Lung (tissue), 12 donors: Measurements from ENCODE around the gene OR2T5. TPM values are rescaled to one million over a fixed set of nuclear protein-coding genes. Genes with fewer than 3 reads are reported as not detected.
"Not testable (repeated sequence)": the region's sequence is repeated elsewhere in the genome, so short reads cannot be mapped to it uniquely, and the experiment has no call there.

ENCODE experiments used
- ATAC-seq: fragments of 200-7000 bp; cut with Tn5 transposase; one replicate; pipeline ENCODE4 v1.9.1; 2020; ENCODE audit warnings: moderate number of reproducible peaks; ENCODE audit not compliant: insufficient read depth, low FRiP score
- DNase-seq, 3 donors: peaks; one replicate each; pipeline ENCODE4 v3.0.0-alpha.2; 2013 to 2017
- H3K27ac ChIP-seq, 2 donors: one replicate each; pipeline ENCODE4 v1.5.1; 2013; ENCODE audit warnings: mild to moderate bottlenecking in 2 of 2, moderate library complexity in 2 of 2, control low read depth in 1 of 2, inconsistent platforms in 1 of 2, low read depth in 1 of 2, low read length in 1 of 2
- H3K27me3 ChIP-seq, 3 donors: one replicate each; pipeline ENCODE4 v1.5.1; 2013; ENCODE audit warnings: low read length in 2 of 3; ENCODE audit not compliant: control insufficient read depth in 3 of 3, insufficient read depth in 3 of 3
- H3K36me3 ChIP-seq, 4 donors: one replicate each; pipeline ENCODE4 v1.5.1; 2013; ENCODE audit warnings: low read length in 4 of 4, mild to moderate bottlenecking in 1 of 4, moderate library complexity in 1 of 4; ENCODE audit not compliant: control insufficient read depth in 4 of 4, insufficient read depth in 4 of 4
- H3K4me1 ChIP-seq, 5 donors: one replicate each; pipeline ENCODE4 v1.5.1; 2013; ENCODE audit warnings: low read length in 5 of 5, mild to moderate bottlenecking in 2 of 5, moderate library complexity in 1 of 5; ENCODE audit not compliant: control insufficient read depth in 5 of 5, insufficient read depth in 5 of 5
- H3K4me3 ChIP-seq: one replicate; pipeline ENCODE4 v1.5.1; 2013; ENCODE audit warnings: mild to moderate bottlenecking, control low read depth, moderate library complexity
- H3K9ac ChIP-seq, 2 donors: one replicate each; pipeline ENCODE4 v1.5.1; 2013; ENCODE audit warnings: low read length in 2 of 2, control low read depth in 1 of 2; ENCODE audit not compliant: insufficient read depth in 1 of 2
- H3K9me3 ChIP-seq, 4 donors: one replicate each; pipeline ENCODE4 v1.5.1; 2013; ENCODE audit warnings: low read length in 3 of 4, mild to moderate bottlenecking in 1 of 4, moderate library complexity in 1 of 4; ENCODE audit not compliant: control insufficient read depth in 4 of 4, insufficient read depth in 3 of 4
- CTCF ChIP-seq: IDR thresholded peaks from 2 replicates; pipeline ENCODE4 v1.5.1; 2012; ENCODE audit warnings: mild to moderate bottlenecking; ENCODE audit errors: control extremely low read depth, extremely low read depth
- WGBS, 2 donors: extraction: QIAGEN DNeasy Blood & Tissue Kit; methylation state at CpG; one replicate each; pipeline ENCODE4 v1.1.7; 2013; 5-methylcytosine and 5-hydroxymethylcytosine counted together
- polyA plus RNA-seq, 2 donors: library from polyadenylated mRNA; stranded (reverse); fragments of 200-250 nt; gene quantifications; one replicate each; pipeline ENCODE4 v1.2.1, GENCODE V29; 2013
- total RNA-seq, 2 donors: library from RNA; depleted of rRNA in 1 of 2; stranded (reverse); fragments of >200 nt in 1 of 2; gene quantifications; one replicate each; pipeline ENCODE4 v1.2.1, GENCODE V29; 2014 to 2021
- donor health status: control.
- donor health status: control.
- donor health status: Bipolar disorder and iron deficiency.
- donor health status: healthy.
- donor health status: DM: yes; HTN: yes; CAD: no.

Gene OR2T5
- total and polyA plus RNA-seq, 4 donors, result not detected

- no peak overlapping the region for H3K9ac ChIP-seq
- H3K4me3 ChIP-seq, result no peak overlapping the region
- H3K9me3 ChIP-seq, result no peaks in the 10 kb centered on the region
- no peak overlapping the region for H3K27ac ChIP-seq
- ATAC-seq (no peak), DNase-seq (no peak)
- no peak for TF ChIP-seq CTCF
- no peaks in the 10 kb centered on the region for H3K27me3 ChIP-seq
- no peaks in the 10 kb centered on the region for H3K36me3 ChIP-seq
- 86 to 93% methylated on average over 4 of the region's 4 CpGs for WGBS, 2 donors
- H3K4me1 ChIP-seq, result no peaks in the 10 kb centered on the region
Observed at GRCh38 chr1:248471154-248471553, 17.2 kb upstream of the OR2T5 start.

- H3K4me1 ChIP-seq, H3K27me3 ChIP-seq, H3K9me3 ChIP-seq, DNase-seq, H3K27ac ChIP-seq, H3K36me3 ChIP-seq, H3K4me3 ChIP-seq, H3K9ac ChIP-seq, ATAC-seq: not testable (repeated sequence)
- WGBS, 2 donors, result 58 to 85% methylated on average over 2 of the region's 2 CpGs
Observed at GRCh38 chr1:248472111-248472510, 16.3 kb upstream of the OR2T5 start.

DNA sequence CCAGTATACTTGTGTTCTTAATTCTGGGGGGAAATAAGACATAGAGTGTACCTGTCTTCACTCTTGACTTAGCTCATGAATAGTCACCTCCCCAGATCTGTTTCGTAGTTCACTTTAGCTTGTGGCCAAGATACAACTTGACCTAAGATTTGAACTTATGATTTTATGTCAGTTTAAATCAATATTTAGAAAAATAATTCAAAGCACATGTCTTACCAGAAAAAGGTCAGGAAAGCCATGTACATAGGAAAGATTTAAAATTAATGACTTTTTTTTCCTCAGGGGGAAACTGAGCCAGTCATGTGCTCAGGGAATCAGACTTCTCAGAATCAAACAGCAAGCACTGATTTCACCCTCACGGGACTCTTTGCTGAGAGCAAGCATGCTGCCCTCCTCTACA, 15.3 kb upstream of the OR2T5 start, which contains the start of gene OR2T3:
Gene OR2T3, plus strand, starts transcription at position 301 of the 400 bp plus-strand sequence. Its CDS starts 0 bp downstream, at position 301.
- H3K9me3 ChIP-seq, H3K9ac ChIP-seq, H3K27ac ChIP-seq, H3K4me1 ChIP-seq, H3K36me3 ChIP-seq, DNase-seq, H3K27me3 ChIP-seq, ATAC-seq, H3K4me3 ChIP-seq: not testable (repeated sequence)
- 81 to 90% methylated on average over 1 to 2 of the region's 2 CpGs for WGBS, 2 donors

DNA sequence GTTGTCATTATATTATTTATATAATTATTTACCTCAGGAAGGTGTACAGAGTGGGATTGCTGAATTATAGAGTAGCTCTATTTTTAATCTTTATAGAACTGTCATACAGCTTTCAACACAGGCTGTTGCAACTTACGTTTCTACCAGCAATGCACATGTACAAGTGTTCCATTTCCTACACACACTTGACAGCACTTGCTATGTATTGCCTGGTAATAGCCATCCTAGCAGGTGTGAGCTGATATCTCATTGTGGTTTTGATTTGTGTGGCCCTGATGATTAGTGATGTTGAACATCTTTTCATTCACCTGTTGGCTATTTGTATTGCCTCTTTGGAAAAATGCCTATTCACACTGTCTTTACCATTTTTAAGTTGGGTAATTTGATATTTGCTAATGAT, 12.7 kb upstream of the OR2T5 start:
- not testable (repeated sequence) for H3K27me3 ChIP-seq, H3K4me1 ChIP-seq, ATAC-seq, H3K27ac ChIP-seq, H3K36me3 ChIP-seq, H3K9ac ChIP-seq, H3K9me3 ChIP-seq, H3K4me3 ChIP-seq, DNase-seq
- no CpG with 5 or more reads among the region's 1 CpG for WGBS, 2 donors

- ATAC-seq, H3K9ac ChIP-seq, H3K9me3 ChIP-seq, H3K4me3 ChIP-seq, H3K27me3 ChIP-seq, DNase-seq, H3K36me3 ChIP-seq, H3K4me1 ChIP-seq, H3K27ac ChIP-seq: not testable (repeated sequence)
- WGBS, 2 donors, result 61 to 62% methylated on average over 13 of the region's 13 CpGs
Observed at GRCh38 chr1:248481686-248482579, 6.5 kb upstream of the OR2T5 start.

GRCh38 chr1:248496661-248497060, 8.3 kb downstream of the OR2T5 start:
- H3K27me3 ChIP-seq, H3K9ac ChIP-seq, H3K9me3 ChIP-seq, H3K36me3 ChIP-seq, H3K4me3 ChIP-seq, DNase-seq, ATAC-seq, H3K4me1 ChIP-seq, H3K27ac ChIP-seq: not testable (repeated sequence)
- WGBS, 2 donors, result no CpG with 5 or more reads among the region's 5 CpGs

GRCh38 chr1:248500305-248501035, 12.1 kb downstream of the OR2T5 start:
- not testable (repeated sequence) for H3K27me3 ChIP-seq, H3K4me3 ChIP-seq, H3K9ac ChIP-seq, H3K4me1 ChIP-seq, H3K27ac ChIP-seq, DNase-seq, H3K9me3 ChIP-seq, ATAC-seq, H3K36me3 ChIP-seq
- 82 to 92% methylated on average over 1 of the region's 2 CpGs for WGBS, 2 donors
